Measurements from ENCODE around the gene LRCH1.

DNA sequence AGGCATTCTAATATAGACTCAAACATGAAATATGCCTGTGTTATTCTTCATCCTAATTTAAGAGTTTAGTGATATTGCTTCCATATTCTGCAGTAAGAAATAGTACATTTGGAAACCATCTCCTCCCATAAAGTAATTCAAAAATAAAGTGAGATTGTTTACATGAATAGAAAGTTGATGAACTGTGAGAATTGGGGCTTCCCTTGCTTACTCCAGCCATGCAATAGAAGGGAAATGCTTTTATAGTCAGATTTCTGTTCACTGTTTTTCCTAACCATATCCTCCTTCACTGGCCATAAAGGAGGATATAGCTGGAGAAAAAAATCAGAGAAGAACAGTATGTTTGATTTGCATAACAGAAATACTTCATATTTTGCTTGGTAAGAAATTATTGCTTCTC is 7.8 kb downstream of the LRCH1 start:
- TF ChIP-seq YY1 (IDR thresholded peaks at IDR 0.05; ENCODE audit: low read depth) = no peak
- TF ChIP-seq, protein P1, sequence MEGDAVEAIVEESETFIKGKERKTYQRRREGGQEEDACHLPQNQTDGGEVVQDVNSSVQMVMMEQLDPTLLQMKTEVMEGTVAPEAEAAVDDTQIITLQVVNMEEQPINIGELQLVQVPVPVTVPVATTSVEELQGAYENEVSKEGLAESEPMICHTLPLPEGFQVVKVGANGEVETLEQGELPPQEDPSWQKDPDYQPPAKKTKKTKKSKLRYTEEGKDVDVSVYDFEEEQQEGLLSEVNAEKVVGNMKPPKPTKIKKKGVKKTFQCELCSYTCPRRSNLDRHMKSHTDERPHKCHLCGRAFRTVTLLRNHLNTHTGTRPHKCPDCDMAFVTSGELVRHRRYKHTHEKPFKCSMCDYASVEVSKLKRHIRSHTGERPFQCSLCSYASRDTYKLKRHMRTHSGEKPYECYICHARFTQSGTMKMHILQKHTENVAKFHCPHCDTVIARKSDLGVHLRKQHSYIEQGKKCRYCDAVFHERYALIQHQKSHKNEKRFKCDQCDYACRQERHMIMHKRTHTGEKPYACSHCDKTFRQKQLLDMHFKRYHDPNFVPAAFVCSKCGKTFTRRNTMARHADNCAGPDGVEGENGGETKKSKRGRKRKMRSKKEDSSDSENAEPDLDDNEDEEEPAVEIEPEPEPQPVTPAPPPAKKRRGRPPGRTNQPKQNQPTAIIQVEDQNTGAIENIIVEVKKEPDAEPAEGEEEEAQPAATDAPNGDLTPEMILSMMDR (IDR thresholded peaks at IDR 0.05) = no peak
- TF ChIP-seq GATA2 (CRISPR knock-in tag; IDR thresholded peaks at IDR 0.05) = no peak
- TF ChIP-seq EP300 (IDR thresholded peaks at IDR 0.05; ENCODE audit: borderline replicate concordance in 1 of 2, low read depth in 1 of 2, low read length in 1 of 2) = no peak
- TF ChIP-seq EZH2phosphoT487 (IDR thresholded peaks at IDR 0.05; ENCODE audit: borderline replicate concordance, low read depth) = no peak
- TF ChIP-seq, protein P2, sequence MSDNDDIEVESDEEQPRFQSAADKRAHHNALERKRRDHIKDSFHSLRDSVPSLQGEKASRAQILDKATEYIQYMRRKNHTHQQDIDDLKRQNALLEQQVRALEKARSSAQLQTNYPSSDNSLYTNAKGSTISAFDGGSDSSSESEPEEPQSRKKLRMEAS (IDR thresholded peaks at IDR 0.05; ENCODE audit: low read depth) = no peak
- no peak for TF ChIP-seq SIN3A (IDR thresholded peaks at IDR 0.05; ENCODE audit: borderline replicate concordance, low read depth, low read length)
- TF ChIP-seq SMC3 (IDR thresholded peaks at IDR 0.05; ENCODE audit: low read depth, low read length) = no peak
- no peak for TF ChIP-seq TCF12 (IDR thresholded peaks at IDR 0.05)

Measured in SK-N-SH (cell line).